ENCODE results near the gene MEX3A. TPM values are rescaled to one million over a fixed set of nuclear protein-coding genes. Genes with fewer than 3 reads are reported as not detected.

The MEX3A gene
- total and polyA plus RNA-seq, 2 experiments from 2014 or later, result 18.5 to 38.1 TPM

DNA sequence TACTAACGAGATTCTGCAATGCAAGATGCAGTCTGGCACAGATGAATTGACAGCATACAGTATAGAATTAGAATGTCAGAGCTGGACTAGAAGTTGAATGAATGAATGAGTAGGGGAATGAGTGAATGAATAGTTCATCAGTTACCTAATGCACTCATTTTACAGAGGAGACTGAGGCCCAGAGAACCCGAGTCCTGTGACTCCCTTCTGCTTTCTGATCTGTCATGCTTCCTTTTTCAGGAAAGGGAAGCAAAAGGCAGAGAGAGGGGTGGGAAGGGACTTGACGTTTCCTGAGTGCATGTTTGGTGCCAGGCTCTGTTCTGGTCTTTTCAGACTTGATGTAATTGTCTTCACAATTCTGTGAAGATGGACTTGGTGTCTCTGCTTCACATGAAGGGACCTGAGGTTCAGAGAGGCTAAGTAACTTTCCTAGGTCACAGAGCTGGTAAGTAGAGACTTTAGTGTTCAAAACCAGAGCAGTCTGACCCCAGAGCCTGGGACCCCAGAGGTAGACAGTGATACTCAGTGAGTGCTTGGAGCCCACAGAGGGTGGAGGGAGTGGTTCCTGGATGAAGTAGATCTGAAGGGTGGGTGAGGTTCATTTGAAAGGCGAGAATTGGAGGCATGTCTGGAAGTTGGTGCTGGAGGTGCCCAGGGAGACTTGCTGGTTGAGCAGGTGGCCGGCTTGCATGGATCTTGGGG, 8.0 kb upstream of the MEX3A start:
- Mint-ChIP-seq H3K36me3 (ENCODE audit: low read depth) (peaks cover 12% of the 10 kb centered on the region; the same call in 2 of the 3 replicates), H3K27ac (peak overlapping the region; percentile 36; the same call in 1 of the 2 replicates), H3K9me3 (no peaks in the 10 kb centered on the region), H3K4me1 (peaks cover 30% of the 10 kb centered on the region), H3K27me3 (ENCODE audit: insufficient read depth, low read depth, poor library complexity) (peaks cover 12% of the 10 kb centered on the region), H3K4me3 (no peak overlapping the region; the same call in 2 of the 3 replicates)
- Histone ChIP-seq H2AFZ (no peak overlapping the region), H3F3A (replicated peaks; ENCODE audit: low read depth) (peaks cover 9% of the 10 kb centered on the region), H3K27me3 (ENCODE audit: insufficient read depth) (no peaks in the 10 kb centered on the region), H3K9me2 (ENCODE audit: insufficient read depth) (no peaks in the 10 kb centered on the region), H3K27ac (ENCODE audit: low read depth) (0 out of 2 replicates have a peak overlapping the region, but pooled peaks have one; percentile 36), H3K4me1 (ENCODE audit: insufficient read depth) (peaks cover 15% of the 10 kb centered on the region; the same call in 1 of the 2 replicates), H4K20me1 (replicated peaks; ENCODE audit: insufficient read depth) (no peaks in the 10 kb centered on the region; the same call in 1 of the 2 replicates), H3K4me2 (no peak overlapping the region), H3K36me3 (ENCODE audit: insufficient read depth) (no peaks in the 10 kb centered on the region), H3K79me2 (replicated peaks; ENCODE audit: insufficient read depth) (peaks cover 2% of the 10 kb centered on the region; the same call in 1 of the 2 replicates), H3K4me3 (no peak overlapping the region)
- TF ChIP-seq NANOG (IDR thresholded peaks at IDR 0.05; ENCODE audit: borderline replicate concordance) (no peak), ZNF331 (CRISPR knock-in tag; IDR thresholded peaks at IDR 0.05; ENCODE audit: low read depth) (no peak), JUNB (IDR thresholded peaks at IDR 0.05; ENCODE audit: unreplicated experiment) (no peak), EZH2 (IDR thresholded peaks at IDR 0.05; ENCODE audit: low read depth, unreplicated experiment) (no peak), ZNF114 (CRISPR knock-in tag; IDR thresholded peaks at IDR 0.05) (no peak), STAT1 (IDR thresholded peaks at IDR 0.05; ENCODE audit: unreplicated experiment) (no peak), CTCF (conservative IDR thresholded peaks at IDR 0.05; ENCODE audit: low read depth in 2 of 2) (no peak), EZH2phosphoT487 (IDR thresholded peaks at IDR 0.05; ENCODE audit: unreplicated experiment) (no peak), POLR2AphosphoS5 (IDR thresholded peaks at IDR 0.05; ENCODE audit: low read depth) (no peak), CREB1 (CRISPR knock-in tag; IDR thresholded peaks at IDR 0.05; ENCODE audit: low read depth) (no peak)
- TF ChIP-seq, protein P1, sequence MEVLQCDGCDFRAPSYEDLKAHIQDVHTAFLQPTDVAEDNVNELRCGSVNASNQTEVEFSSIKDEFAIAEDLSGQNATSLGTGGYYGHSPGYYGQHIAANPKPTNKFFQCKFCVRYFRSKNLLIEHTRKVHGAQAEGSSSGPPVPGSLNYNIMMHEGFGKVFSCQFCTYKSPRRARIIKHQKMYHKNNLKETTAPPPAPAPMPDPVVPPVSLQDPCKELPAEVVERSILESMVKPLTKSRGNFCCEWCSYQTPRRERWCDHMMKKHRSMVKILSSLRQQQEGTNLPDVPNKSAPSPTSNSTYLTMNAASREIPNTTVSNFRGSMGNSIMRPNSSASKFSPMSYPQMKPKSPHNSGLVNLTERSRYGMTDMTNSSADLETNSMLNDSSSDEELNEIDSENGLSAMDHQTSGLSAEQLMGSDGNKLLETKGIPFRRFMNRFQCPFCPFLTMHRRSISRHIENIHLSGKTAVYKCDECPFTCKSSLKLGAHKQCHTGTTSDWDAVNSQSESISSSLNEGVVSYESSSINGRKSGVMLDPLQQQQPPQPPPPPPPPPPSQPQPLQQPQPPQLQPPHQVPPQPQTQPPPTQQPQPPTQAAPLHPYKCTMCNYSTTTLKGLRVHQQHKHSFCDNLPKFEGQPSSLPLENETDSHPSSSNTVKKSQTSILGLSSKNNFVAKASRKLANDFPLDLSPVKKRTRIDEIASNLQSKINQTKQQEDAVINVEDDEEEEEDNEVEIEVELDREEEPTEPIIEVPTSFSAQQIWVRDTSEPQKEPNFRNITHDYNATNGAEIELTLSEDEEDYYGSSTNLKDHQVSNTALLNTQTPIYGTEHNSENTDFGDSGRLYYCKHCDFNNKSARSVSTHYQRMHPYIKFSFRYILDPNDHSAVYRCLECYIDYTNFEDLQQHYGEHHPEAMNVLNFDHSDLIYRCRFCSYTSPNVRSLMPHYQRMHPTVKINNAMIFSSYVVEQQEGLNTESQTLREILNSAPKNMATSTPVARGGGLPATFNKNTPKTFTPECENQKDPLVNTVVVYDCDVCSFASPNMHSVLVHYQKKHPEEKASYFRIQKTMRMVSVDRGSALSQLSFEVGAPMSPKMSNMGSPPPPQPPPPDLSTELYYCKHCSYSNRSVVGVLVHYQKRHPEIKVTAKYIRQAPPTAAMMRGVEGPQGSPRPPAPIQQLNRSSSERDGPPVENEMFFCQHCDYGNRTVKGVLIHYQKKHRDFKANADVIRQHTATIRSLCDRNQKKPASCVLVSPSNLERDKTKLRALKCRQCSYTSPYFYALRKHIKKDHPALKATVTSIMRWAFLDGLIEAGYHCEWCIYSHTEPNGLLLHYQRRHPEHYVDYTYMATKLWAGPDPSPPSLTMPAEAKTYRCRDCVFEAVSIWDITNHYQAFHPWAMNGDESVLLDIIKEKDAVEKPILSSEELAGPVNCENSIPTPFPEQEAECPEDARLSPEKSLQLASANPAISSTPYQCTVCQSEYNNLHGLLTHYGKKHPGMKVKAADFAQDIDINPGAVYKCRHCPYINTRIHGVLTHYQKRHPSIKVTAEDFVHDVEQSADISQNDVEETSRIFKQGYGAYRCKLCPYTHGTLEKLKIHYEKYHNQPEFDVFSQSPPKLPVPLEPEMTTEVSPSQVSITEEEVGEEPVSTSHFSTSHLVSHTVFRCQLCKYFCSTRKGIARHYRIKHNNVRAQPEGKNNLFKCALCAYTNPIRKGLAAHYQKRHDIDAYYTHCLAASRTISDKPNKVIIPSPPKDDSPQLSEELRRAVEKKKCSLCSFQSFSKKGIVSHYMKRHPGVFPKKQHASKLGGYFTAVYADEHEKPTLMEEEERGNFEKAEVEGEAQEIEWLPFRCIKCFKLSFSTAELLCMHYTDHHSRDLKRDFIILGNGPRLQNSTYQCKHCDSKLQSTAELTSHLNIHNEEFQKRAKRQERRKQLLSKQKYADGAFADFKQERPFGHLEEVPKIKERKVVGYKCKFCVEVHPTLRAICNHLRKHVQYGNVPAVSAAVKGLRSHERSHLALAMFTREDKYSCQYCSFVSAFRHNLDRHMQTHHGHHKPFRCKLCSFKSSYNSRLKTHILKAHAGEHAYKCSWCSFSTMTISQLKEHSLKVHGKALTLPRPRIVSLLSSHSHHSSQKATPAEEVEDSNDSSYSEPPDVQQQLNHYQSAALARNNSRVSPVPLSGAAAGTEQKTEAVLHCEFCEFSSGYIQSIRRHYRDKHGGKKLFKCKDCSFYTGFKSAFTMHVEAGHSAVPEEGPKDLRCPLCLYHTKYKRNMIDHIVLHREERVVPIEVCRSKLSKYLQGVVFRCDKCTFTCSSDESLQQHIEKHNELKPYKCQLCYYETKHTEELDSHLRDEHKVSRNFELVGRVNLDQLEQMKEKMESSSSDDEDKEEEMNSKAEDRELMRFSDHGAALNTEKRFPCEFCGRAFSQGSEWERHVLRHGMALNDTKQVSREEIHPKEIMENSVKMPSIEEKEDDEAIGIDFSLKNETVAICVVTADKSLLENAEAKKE (CRISPR knock-in tag; IDR thresholded peaks at IDR 0.05), result no peak
- TF ChIP-seq, protein P2, sequence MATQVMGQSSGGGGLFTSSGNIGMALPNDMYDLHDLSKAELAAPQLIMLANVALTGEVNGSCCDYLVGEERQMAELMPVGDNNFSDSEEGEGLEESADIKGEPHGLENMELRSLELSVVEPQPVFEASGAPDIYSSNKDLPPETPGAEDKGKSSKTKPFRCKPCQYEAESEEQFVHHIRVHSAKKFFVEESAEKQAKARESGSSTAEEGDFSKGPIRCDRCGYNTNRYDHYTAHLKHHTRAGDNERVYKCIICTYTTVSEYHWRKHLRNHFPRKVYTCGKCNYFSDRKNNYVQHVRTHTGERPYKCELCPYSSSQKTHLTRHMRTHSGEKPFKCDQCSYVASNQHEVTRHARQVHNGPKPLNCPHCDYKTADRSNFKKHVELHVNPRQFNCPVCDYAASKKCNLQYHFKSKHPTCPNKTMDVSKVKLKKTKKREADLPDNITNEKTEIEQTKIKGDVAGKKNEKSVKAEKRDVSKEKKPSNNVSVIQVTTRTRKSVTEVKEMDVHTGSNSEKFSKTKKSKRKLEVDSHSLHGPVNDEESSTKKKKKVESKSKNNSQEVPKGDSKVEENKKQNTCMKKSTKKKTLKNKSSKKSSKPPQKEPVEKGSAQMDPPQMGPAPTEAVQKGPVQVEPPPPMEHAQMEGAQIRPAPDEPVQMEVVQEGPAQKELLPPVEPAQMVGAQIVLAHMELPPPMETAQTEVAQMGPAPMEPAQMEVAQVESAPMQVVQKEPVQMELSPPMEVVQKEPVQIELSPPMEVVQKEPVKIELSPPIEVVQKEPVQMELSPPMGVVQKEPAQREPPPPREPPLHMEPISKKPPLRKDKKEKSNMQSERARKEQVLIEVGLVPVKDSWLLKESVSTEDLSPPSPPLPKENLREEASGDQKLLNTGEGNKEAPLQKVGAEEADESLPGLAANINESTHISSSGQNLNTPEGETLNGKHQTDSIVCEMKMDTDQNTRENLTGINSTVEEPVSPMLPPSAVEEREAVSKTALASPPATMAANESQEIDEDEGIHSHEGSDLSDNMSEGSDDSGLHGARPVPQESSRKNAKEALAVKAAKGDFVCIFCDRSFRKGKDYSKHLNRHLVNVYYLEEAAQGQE (IDR thresholded peaks at IDR 0.05; ENCODE audit: unreplicated experiment), result no peak
- TF ChIP-seq, protein P3, sequence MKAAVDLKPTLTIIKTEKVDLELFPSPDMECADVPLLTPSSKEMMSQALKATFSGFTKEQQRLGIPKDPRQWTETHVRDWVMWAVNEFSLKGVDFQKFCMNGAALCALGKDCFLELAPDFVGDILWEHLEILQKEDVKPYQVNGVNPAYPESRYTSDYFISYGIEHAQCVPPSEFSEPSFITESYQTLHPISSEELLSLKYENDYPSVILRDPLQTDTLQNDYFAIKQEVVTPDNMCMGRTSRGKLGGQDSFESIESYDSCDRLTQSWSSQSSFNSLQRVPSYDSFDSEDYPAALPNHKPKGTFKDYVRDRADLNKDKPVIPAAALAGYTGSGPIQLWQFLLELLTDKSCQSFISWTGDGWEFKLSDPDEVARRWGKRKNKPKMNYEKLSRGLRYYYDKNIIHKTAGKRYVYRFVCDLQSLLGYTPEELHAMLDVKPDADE (IDR thresholded peaks at IDR 0.05), result no peak
- peak; percentile 12 for ATAC-seq
- no peak for DNase-seq (ENCODE audit: low spot score)
